ENCODE results near the gene HDGF. TPM values are rescaled to one million over a fixed set of nuclear protein-coding genes. Genes with fewer than 3 reads are reported as not detected.

The HDGF gene
- total RNA-seq, 4 donors from 2014 or later = 124 to 239 (median 167) TPM

- Histone ChIP-seq H3K9me3 (no peaks in the 10 kb centered on the region), H3K27ac (replicated peaks in 1 of 4) (no peak overlapping the region), H3K36me3 (peaks cover 62 to 100% (median 97%) of the 10 kb centered on the region in 4 donors), H3K27me3 (no peaks in the 10 kb centered on the region), H3K4me3 (no peak overlapping the region), H3K4me1 (no peaks in the 10 kb centered on the region)
- TF ChIP-seq POLR2AphosphoS5 (IDR thresholded peaks at IDR 0.05) (no peak), CTCF (IDR thresholded peaks at IDR 0.05) (no peak), EP300 (IDR thresholded peaks at IDR 0.05) (no peak), POLR2A (IDR thresholded peaks at IDR 0.05; ENCODE audit: low read depth) (no peak)
- intact Hi-C loops (cut with DNase I) = no loop called here
- 93% methylated on average over 5 of the region's 5 CpGs for WGBS
- DNase-seq (ENCODE audit: extremely low spot score) = no peak
Observed at GRCh38 chr1:156795374-156795733, 43.9 kb upstream of the HDGF start.

- DNase-seq (ENCODE audit: extremely low spot score) = no peak
Observed at GRCh38 chr1:156794506-156795373, 43.3 kb upstream of the HDGF start.

GRCh38 chr1:156789621-156790318, 38.3 kb upstream of the HDGF start:
- Histone ChIP-seq H3K27me3 (no peaks in the 10 kb centered on the region), H3K27ac (replicated peaks in 1 of 4) (no peak overlapping the region), H3K9me3 (no peaks in the 10 kb centered on the region), H3K36me3 (peaks cover 59 to 98% (median 82%) of the 10 kb centered on the region in 4 donors), H3K4me3 (no peak overlapping the region), H3K4me1 (no peaks in the 10 kb centered on the region)
- TF ChIP-seq CTCF (IDR thresholded peaks at IDR 0.05) (no peak), EP300 (IDR thresholded peaks at IDR 0.05) (no peak), POLR2A (IDR thresholded peaks at IDR 0.05; ENCODE audit: low read depth) (no peak), POLR2AphosphoS5 (IDR thresholded peaks at IDR 0.05) (no peak)
- no peak for DNase-seq (ENCODE audit: extremely low spot score)
- WGBS = 87% methylated on average over 4 of the region's 4 CpGs
- intact Hi-C loops (cut with DNase I) = no loop called here

More at GRCh38 chr1:156794506-156795373, 43.3 kb upstream of the HDGF start:
- Histone ChIP-seq H3K4me1 (no peaks in the 10 kb centered on the region), H3K4me3 (no peak overlapping the region), H3K9me3 (no peaks in the 10 kb centered on the region), H3K36me3 (peaks cover 56 to 100% (median 95%) of the 10 kb centered on the region in 4 donors), H3K27ac (replicated peaks in 1 of 4) (no peak overlapping the region), H3K27me3 (no peaks in the 10 kb centered on the region)
- TF ChIP-seq CTCF (IDR thresholded peaks at IDR 0.05) (no peak), POLR2A (IDR thresholded peaks at IDR 0.05; ENCODE audit: low read depth) (no peak), POLR2AphosphoS5 (IDR thresholded peaks at IDR 0.05) (no peak), EP300 (IDR thresholded peaks at IDR 0.05) (no peak)
- intact Hi-C loops (cut with DNase I) = no loop called here
- WGBS = 80% methylated on average over 7 of the region's 7 CpGs

- H3K36me3 ChIP-seq = peaks cover 52 to 98% (median 81%) of the 10 kb centered on the region in 4 donors
- H3K4me3 ChIP-seq = no peak overlapping the region
- DNase-seq (ENCODE audit: extremely low spot score) = no peak
- no peaks in the 10 kb centered on the region for H3K9me3 ChIP-seq
- TF ChIP-seq POLR2A (IDR thresholded peaks at IDR 0.05; ENCODE audit: low read depth) = no peak
- TF ChIP-seq POLR2AphosphoS5 (IDR thresholded peaks at IDR 0.05) = no peak
- no peak for TF ChIP-seq EP300 (IDR thresholded peaks at IDR 0.05)
- no peak for TF ChIP-seq CTCF (IDR thresholded peaks at IDR 0.05)
- WGBS = 100% methylated on average over 2 of the region's 2 CpGs
- no peaks in the 10 kb centered on the region for H3K4me1 ChIP-seq
- H3K27me3 ChIP-seq = no peaks in the 10 kb centered on the region
- H3K27ac ChIP-seq (replicated peaks in 1 of 4) = no peak overlapping the region
- intact Hi-C loops (cut with DNase I) = no loop called here
Observed at GRCh38 chr1:156788136-156788535, 36.7 kb upstream of the HDGF start.
